Measurements from ENCODE around the gene NUF2. TPM values are rescaled to one million over a fixed set of nuclear protein-coding genes. Genes with fewer than 3 reads are reported as not detected.
A peak's percentile ranks its signal among the peaks of the same experiment; 100 is the strongest.

Gene NUF2
- total and polyA plus RNA-seq, 2 donors (not counting 1 experiment from before 2014, with no cell fraction given), result 4.6 to 6.5 TPM

- no peaks in the 10 kb centered on the region for H4K20me1 ChIP-seq (ENCODE audit: control insufficient read depth, extremely low read depth, insufficient read depth, low read length)
- H2AFZ ChIP-seq (ENCODE audit: low read length), result no peak overlapping the region
- no peaks in the 10 kb centered on the region for H3K36me3 ChIP-seq (ENCODE audit: control insufficient read depth, insufficient read depth, low read length)
- no peaks in the 10 kb centered on the region for H3K9me3 ChIP-seq (ENCODE audit: control insufficient read depth, insufficient read depth, low read depth, low read length)
- H3K4me1 ChIP-seq (ENCODE audit: control insufficient read depth, extremely low read depth, insufficient read depth, low read length), result no peaks in the 10 kb centered on the region
- no peak overlapping the region for H3K4me2 ChIP-seq (ENCODE audit: extremely low read depth, insufficient read depth, low read length)
- no peak overlapping the region for H3K27ac ChIP-seq (ENCODE audit: insufficient read depth, low read length)
- H3K79me2 ChIP-seq (ENCODE audit: control insufficient read depth, insufficient read depth, low read length), result no peaks in the 10 kb centered on the region
- TF ChIP-seq CTCF (conservative IDR thresholded peaks at IDR 0.05 in 1 of 2, IDR thresholded peaks at IDR 0.05 in 1 of 2; ENCODE audit: low read depth in 1 of 2, low read length in 2 of 2) (no peak), EZH2 (IDR thresholded peaks at IDR 0.05; ENCODE audit: low read length, missing control alignments) (no peak)
- H3K9ac ChIP-seq (ENCODE audit: insufficient read depth, low read length), result no peak overlapping the region
- no peak overlapping the region for H3K4me3 ChIP-seq (replicated peaks in 1 of 4; ENCODE audit: control extremely low read depth in 1 of 4, insufficient read depth in 1 of 4, low read depth in 3 of 4, low read length in 4 of 4)
- peaks cover 2% of the 10 kb centered on the region for H3K27me3 ChIP-seq (ENCODE audit: control insufficient read depth, insufficient read depth, low read length)
- no peak for DNase-seq (ENCODE audit: low read depth in 2 of 2)
These were observed 77.2 kb downstream of the NUF2 start for GRCh38 chr1:163399001-163399400.

DNA sequence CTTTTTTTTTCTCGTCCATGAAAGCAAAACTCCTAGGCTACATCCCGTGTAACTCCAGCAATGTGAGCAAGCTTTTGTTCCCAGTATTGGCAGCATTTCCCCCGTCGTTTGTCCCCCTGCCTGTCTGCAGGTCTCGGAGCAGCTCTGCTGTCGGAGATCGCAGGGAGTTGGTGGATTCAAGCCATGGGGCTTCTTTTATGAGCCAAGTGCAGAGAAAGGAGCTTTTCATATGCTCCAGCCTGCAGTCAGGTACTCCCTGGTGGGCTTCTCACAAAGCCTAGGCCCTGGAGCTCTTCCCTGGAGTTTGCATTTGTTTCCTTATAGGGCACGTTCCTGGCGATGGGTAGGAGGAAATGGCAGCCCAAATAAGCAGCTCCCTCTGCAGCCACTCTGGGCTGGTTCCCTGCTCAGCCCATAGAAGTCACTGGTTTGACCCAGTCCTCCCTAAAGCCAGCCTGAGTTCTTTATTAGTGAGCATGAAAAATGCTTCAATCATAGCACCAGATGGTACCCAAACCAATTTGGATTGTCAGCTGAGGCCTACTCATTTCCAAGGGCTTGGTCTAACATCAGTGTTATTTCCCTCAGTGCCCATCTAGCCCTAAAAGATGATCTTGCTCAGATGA is 78.3 kb downstream of the NUF2 start:
- Histone ChIP-seq H3K4me2 (ENCODE audit: extremely low read depth, insufficient read depth, low read length) (no peak overlapping the region), H3K9ac (ENCODE audit: insufficient read depth, low read length) (no peak overlapping the region), H3K27ac (ENCODE audit: insufficient read depth, low read length) (no peak overlapping the region), H3K4me1 (ENCODE audit: control insufficient read depth, extremely low read depth, insufficient read depth, low read length) (no peaks in the 10 kb centered on the region), H4K20me1 (ENCODE audit: control insufficient read depth, extremely low read depth, insufficient read depth, low read length) (no peaks in the 10 kb centered on the region), H2AFZ (ENCODE audit: low read length) (no peak overlapping the region), H3K79me2 (ENCODE audit: control insufficient read depth, insufficient read depth, low read length) (no peaks in the 10 kb centered on the region), H3K36me3 (ENCODE audit: control insufficient read depth, insufficient read depth, low read length) (no peaks in the 10 kb centered on the region), H3K9me3 (ENCODE audit: control insufficient read depth, insufficient read depth, low read depth, low read length) (no peaks in the 10 kb centered on the region), H3K27me3 (ENCODE audit: control insufficient read depth, insufficient read depth, low read length) (peaks cover 2% of the 10 kb centered on the region), H3K4me3 (replicated peaks in 1 of 4; ENCODE audit: control extremely low read depth in 1 of 4, insufficient read depth in 1 of 4, low read depth in 3 of 4, low read length in 4 of 4) (no peak overlapping the region)
- DNase-seq (ENCODE audit: low read depth in 2 of 2), result no peak
- no peak for TF ChIP-seq EZH2 (IDR thresholded peaks at IDR 0.05; ENCODE audit: low read length, missing control alignments)
- no peak for TF ChIP-seq CTCF (conservative IDR thresholded peaks at IDR 0.05 in 1 of 2, IDR thresholded peaks at IDR 0.05 in 1 of 2; ENCODE audit: low read depth in 1 of 2, low read length in 2 of 2)

DNA sequence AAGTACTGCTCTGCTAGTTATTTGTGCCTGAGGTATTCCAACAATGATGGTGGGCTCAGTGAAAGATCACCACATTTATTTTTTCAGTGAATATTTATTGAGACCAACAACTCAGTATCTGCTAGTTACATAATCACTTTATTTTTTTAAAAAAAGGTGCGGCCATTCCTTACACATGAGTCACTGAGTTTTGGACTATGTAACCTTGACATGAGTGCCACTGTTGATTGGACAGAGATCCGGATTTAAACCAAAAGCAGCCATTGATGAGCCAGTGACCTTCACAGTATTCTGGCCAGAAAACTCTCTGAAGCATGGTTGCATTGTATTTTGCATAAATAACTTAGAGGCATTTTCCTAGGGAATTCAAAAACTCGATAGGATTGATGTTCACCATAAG is 79.5 kb downstream of the NUF2 start:
- H3K27ac ChIP-seq (ENCODE audit: insufficient read depth, low read length), result no peak overlapping the region
- TF ChIP-seq EZH2 (IDR thresholded peaks at IDR 0.05; ENCODE audit: low read length, missing control alignments) (no peak), CTCF (conservative IDR thresholded peaks at IDR 0.05 in 1 of 2, IDR thresholded peaks at IDR 0.05 in 1 of 2; ENCODE audit: low read depth in 1 of 2, low read length in 2 of 2) (no peak)
- no peak overlapping the region for H3K4me2 ChIP-seq (ENCODE audit: extremely low read depth, insufficient read depth, low read length)
- peak in 1 of 2 donors; percentile 5 for DNase-seq (ENCODE audit: low read depth in 2 of 2)
- H4K20me1 ChIP-seq (ENCODE audit: control insufficient read depth, extremely low read depth, insufficient read depth, low read length), result no peaks in the 10 kb centered on the region
- no peaks in the 10 kb centered on the region for H3K9me3 ChIP-seq (ENCODE audit: control insufficient read depth, insufficient read depth, low read depth, low read length)
- no peak overlapping the region for H3K9ac ChIP-seq (ENCODE audit: insufficient read depth, low read length)
- no peaks in the 10 kb centered on the region for H3K79me2 ChIP-seq (ENCODE audit: control insufficient read depth, insufficient read depth, low read length)
- H3K36me3 ChIP-seq (ENCODE audit: control insufficient read depth, insufficient read depth, low read length), result no peaks in the 10 kb centered on the region
- peaks cover 2% of the 10 kb centered on the region for H3K27me3 ChIP-seq (ENCODE audit: control insufficient read depth, insufficient read depth, low read length)
- no peak overlapping the region for H2AFZ ChIP-seq (ENCODE audit: low read length)
- H3K4me3 ChIP-seq (replicated peaks in 1 of 4; ENCODE audit: control extremely low read depth in 1 of 4, insufficient read depth in 1 of 4, low read depth in 3 of 4, low read length in 4 of 4), result no peak overlapping the region
- H3K4me1 ChIP-seq (ENCODE audit: control insufficient read depth, extremely low read depth, insufficient read depth, low read length), result no peaks in the 10 kb centered on the region

Other genes starting within 250 kb of the NUF2 start
- 3.1 and 6.6 TPM in 2 replicates for gene RGS5, start 119.0 kb upstream of the NUF2 start, total RNA-seq
- 12.3 and 17.9 TPM in 2 replicates for gene RGS5, start 119.0 kb upstream of the NUF2 start, polyA plus RNA-seq

All from fibroblast of lung (primary cell).